Gastroesophageal sphincter (tissue), 4 donors: ENCODE measurements around the gene FOXN3. TPM values are rescaled to one million over a fixed set of nuclear protein-coding genes. Genes with fewer than 3 reads are reported as not detected.

Experiments used
- ATAC-seq: fragments of 150-250 bp; one replicate; pipeline ENCODE4 v1.9.1; 2016; ENCODE audit warnings: mild to moderate bottlenecking, moderate library complexity
- H3K27ac ChIP-seq, 4 donors: fragments of 200-600 bp; sonication (generic) in 3 of 4; 1 replicate in 3 of 4; 2 replicates in 1 of 4; pipeline ENCODE4 v1.5.1; 2016 to 2019
- H3K27me3 ChIP-seq: fragments of 200-600 bp; sonication (generic); one replicate; pipeline ENCODE4 v1.5.1; 2019
- H3K36me3 ChIP-seq, 2 donors: fragments of 200-600 bp; sonication (generic); one replicate each; pipeline ENCODE4 v1.5.1; 2019; ENCODE audit warnings: control low read depth in 1 of 2
- H3K4me1 ChIP-seq, 3 donors: fragments of 200-600 bp; sonication (generic); 1 replicate in 2 of 3; 2 replicates in 1 of 3; pipeline ENCODE4 v1.5.1; 2016 to 2019; ENCODE audit warnings: control low read depth in 2 of 3
- H3K4me3 ChIP-seq, 2 donors: fragments of 200-600 bp; sonication (generic); one replicate each; pipeline ENCODE4 v1.5.1; 2019; ENCODE audit warnings: mild to moderate bottlenecking in 1 of 2, moderate library complexity in 1 of 2
- H3K9me3 ChIP-seq, 3 donors: fragments of 200-600 bp; sonication (generic); one replicate each; pipeline ENCODE4 v1.5.1; 2017 to 2019; ENCODE audit warnings: control low read depth in 2 of 3
- CTCF ChIP-seq, 4 experiments: fragments of 200-600 bp in 2 of 4; fragments of 450-650 bp in 2 of 4; sonication (generic) in 1 of 4; IDR thresholded peaks; one replicate each; pipeline ENCODE4 v1.5.1; 2017 to 2019; ENCODE audit warnings: antibody characterized with exemption in 4 of 4, mild to moderate bottlenecking in 2 of 4, moderate library complexity in 2 of 4
- EP300 ChIP-seq: sonication (generic); formaldehyde crosslinking; IDR thresholded peaks from one replicate; pipeline ENCODE4 v1.6.1; 2017; ENCODE audit warnings: antibody characterized with exemption, mild to moderate bottlenecking
- POLR2A ChIP-seq, 2 donors: fragments of 450-650 bp; IDR thresholded peaks; one replicate each; pipeline ENCODE4 v1.6.1; 2017; ENCODE audit warnings: antibody characterized with exemption in 2 of 2, mild to moderate bottlenecking in 2 of 2, moderate library complexity in 1 of 2
- POLR2AphosphoS5 ChIP-seq: sonication (generic); formaldehyde crosslinking; IDR thresholded peaks from one replicate; pipeline ENCODE4 v1.6.1; 2017; ENCODE audit warnings: antibody characterized with exemption
- WGBS, 2 donors: methylation state at CpG; one replicate each; pipeline ENCODE4 v1.1.5; 2018; ENCODE audit warnings: low coverage in 1 of 2; 5-methylcytosine and 5-hydroxymethylcytosine counted together
- total RNA-seq, 4 donors: library from RNA; depleted of rRNA; stranded (reverse); fragments of >200 nt; gene quantifications; one replicate each; pipeline ENCODE4 v1.1.0, GENCODE V29; 2016

Gene FOXN3
- total RNA-seq, 4 donors from 2014 or later, result 116 to 172 (median 136) TPM

DNA sequence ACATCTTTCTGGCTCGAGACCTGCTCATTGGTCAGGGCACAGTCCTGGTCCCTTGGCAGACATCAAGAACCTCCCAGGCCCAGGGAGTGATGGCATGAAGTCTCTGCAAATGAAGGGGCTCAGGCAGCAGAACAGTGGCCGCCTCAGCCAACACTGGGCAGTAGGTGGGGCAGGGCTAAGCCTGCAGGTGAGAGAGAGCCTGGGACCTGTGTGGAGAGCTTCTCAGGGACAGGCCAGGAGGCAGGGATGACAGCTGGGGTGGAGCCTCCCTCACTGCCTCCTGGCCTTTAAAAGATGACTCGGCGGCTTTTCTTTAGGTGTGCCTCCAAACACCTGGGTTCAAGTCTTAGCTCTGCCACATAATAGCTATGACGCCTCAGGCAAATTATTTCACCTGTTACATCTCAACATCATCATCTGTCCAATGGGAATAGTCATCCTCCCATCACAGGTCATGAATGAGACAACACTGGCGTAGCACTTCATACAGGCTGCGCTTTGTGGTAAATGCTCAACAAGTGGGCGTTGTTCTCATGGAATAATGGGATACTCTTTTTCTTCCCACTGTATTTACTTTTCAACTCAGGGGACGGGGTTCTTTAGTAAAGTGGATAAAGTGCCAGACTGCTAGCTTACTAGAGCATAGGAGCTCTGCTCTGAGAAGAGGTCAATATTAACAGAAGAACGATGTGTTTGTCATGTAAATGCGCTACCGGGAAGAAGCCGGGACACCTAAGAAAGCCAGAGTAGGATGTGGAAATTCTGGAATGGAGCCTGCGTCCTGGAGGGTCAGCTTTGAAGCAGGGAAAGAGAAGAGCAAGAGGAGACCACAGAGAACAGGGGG is 277.4 kb downstream of the FOXN3 start:
- H3K27me3 ChIP-seq, result no peaks in the 10 kb centered on the region
- TF ChIP-seq POLR2AphosphoS5, result no peak
- no peak for TF ChIP-seq POLR2A (IDR thresholded peaks at IDR 0.05)
- no peak for TF ChIP-seq EP300
- no peak for TF ChIP-seq CTCF (IDR thresholded peaks at IDR 0.05)
- H3K4me1 ChIP-seq, result no peaks in the 10 kb centered on the region
- no peak overlapping the region for H3K27ac ChIP-seq
- 51 to 52% methylated on average over 7 to 10 of the region's 14 CpGs for WGBS, 2 donors
- peaks cover 0 to 18% (median 0%) of the 10 kb centered on the region in 3 donors for H3K9me3 ChIP-seq
- no peak overlapping the region for H3K4me3 ChIP-seq
- no peak for ATAC-seq
- no peaks in the 10 kb centered on the region for H3K36me3 ChIP-seq

- H3K27me3 ChIP-seq, result no peaks in the 10 kb centered on the region
- no peak for ATAC-seq
- H3K9me3 ChIP-seq, result peaks cover 0 to 18% (median 0%) of the 10 kb centered on the region in 3 donors
- no peaks in the 10 kb centered on the region for H3K4me1 ChIP-seq
- WGBS, 2 donors, result no CpG with 5 or more reads among the region's 7 CpGs
- no peak overlapping the region for H3K27ac ChIP-seq
- H3K4me3 ChIP-seq, result no peak overlapping the region
- no peaks in the 10 kb centered on the region for H3K36me3 ChIP-seq
- no peak for TF ChIP-seq CTCF (IDR thresholded peaks at IDR 0.05)
Measured at GRCh38 chr14:89138846-89139245, 278.2 kb downstream of the FOXN3 start.

GRCh38 chr14:89137526-89138163 is 279.4 kb downstream of the FOXN3 start:
- ATAC-seq, result peak; percentile 48
- Histone ChIP-seq H3K36me3 (no peaks in the 10 kb centered on the region), H3K4me3 (no peak overlapping the region), H3K9me3 (peaks cover 0 to 18% (median 0%) of the 10 kb centered on the region in 3 donors), H3K27ac (no peak overlapping the region), H3K4me1 (no peaks in the 10 kb centered on the region), H3K27me3 (no peaks in the 10 kb centered on the region)
- TF ChIP-seq POLR2AphosphoS5 (no peak), POLR2A (IDR thresholded peaks at IDR 0.05) (no peak), CTCF (IDR thresholded peaks at IDR 0.05) (no peak), EP300 (no peak)
- WGBS, 2 donors, result 20 to 71% methylated on average over 2 to 4 of the region's 7 CpGs

- 73 to 83% methylated on average over 2 to 3 of the region's 3 CpGs for WGBS, 2 donors
- ATAC-seq, result no peak
- TF ChIP-seq POLR2A (IDR thresholded peaks at IDR 0.05), result no peak
Measured at GRCh38 chr14:89136587-89136986, 280.4 kb downstream of the FOXN3 start.

DNA sequence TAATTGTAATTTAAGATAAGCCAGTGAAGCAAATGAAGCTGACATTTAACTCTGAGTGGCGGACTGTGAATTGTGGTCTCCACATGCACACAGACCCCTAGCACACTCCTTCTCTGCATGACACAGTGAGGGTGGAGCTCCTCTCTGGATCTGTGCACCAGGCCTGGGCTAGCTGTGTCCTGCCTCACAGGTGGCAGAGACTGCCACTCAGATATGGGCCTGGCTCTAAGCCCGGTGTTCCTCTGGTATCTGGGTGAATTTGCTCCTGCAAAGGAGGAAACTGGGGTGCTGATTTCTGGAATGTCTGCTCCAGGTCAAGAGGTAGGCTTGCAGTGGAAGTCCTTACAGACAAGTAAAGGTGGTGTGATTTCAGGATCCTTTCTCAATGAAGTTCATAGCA is 282.4 kb downstream of the FOXN3 start:
- TF ChIP-seq POLR2AphosphoS5 (no peak), EP300 (no peak), POLR2A (IDR thresholded peaks at IDR 0.05) (no peak), CTCF (IDR thresholded peaks at IDR 0.05) (no peak)
- Histone ChIP-seq H3K27ac (no peak overlapping the region), H3K36me3 (no peaks in the 10 kb centered on the region), H3K9me3 (peaks cover 0 to 18% (median 0%) of the 10 kb centered on the region in 3 donors), H3K4me1 (no peaks in the 10 kb centered on the region), H3K4me3 (no peak overlapping the region), H3K27me3 (no peaks in the 10 kb centered on the region)
- 100% methylated on average over 1 of the region's 2 CpGs for WGBS, 2 donors
- ATAC-seq, result no peak

More at GRCh38 chr14:89136587-89136986, 280.4 kb downstream of the FOXN3 start:
- no peaks in the 10 kb centered on the region for H3K36me3 ChIP-seq
- H3K27me3 ChIP-seq, result no peaks in the 10 kb centered on the region
- no peak overlapping the region for H3K27ac ChIP-seq
- no peaks in the 10 kb centered on the region for H3K4me1 ChIP-seq
- H3K4me3 ChIP-seq, result no peak overlapping the region
- peaks cover 0 to 18% (median 0%) of the 10 kb centered on the region in 3 donors for H3K9me3 ChIP-seq
